ENCODE measurements around the gene SCFD1.

DNA sequence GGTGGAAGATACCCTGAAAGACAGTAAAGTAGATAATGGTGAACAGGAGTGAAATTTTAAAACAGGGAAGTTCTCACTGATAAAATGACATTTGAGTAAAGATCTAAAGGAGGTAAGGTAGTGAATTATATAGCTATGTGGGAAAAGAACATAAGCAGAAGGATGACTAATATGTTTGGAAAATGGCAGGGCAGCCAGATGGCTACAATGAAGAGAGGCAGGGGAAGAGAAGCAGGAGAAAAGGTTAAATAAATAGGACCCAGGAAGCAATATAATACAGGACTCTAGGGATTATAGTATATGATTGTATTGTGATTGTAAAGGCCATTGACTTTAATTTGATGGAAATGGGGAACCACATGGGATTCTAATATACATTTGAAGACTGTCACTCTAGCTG lies 33.0 kb downstream of the SCFD1 start:
- TF ChIP-seq, protein P1, sequence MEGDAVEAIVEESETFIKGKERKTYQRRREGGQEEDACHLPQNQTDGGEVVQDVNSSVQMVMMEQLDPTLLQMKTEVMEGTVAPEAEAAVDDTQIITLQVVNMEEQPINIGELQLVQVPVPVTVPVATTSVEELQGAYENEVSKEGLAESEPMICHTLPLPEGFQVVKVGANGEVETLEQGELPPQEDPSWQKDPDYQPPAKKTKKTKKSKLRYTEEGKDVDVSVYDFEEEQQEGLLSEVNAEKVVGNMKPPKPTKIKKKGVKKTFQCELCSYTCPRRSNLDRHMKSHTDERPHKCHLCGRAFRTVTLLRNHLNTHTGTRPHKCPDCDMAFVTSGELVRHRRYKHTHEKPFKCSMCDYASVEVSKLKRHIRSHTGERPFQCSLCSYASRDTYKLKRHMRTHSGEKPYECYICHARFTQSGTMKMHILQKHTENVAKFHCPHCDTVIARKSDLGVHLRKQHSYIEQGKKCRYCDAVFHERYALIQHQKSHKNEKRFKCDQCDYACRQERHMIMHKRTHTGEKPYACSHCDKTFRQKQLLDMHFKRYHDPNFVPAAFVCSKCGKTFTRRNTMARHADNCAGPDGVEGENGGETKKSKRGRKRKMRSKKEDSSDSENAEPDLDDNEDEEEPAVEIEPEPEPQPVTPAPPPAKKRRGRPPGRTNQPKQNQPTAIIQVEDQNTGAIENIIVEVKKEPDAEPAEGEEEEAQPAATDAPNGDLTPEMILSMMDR (IDR thresholded peaks at IDR 0.05) = no peak
- no peak for TF ChIP-seq POLR2A (IDR thresholded peaks at IDR 0.05)
